GM18861 (cell line): Measurements from ENCODE around the gene TNIP2.
"Not testable (repeated sequence)": the region's sequence is repeated elsewhere in the genome, so short reads cannot be mapped to it uniquely, and the experiment has no call there.

Experiments used
- ATAC-seq: cut with Tn5 transposase; IDR thresholded peaks from one replicate; pipeline ENCODE4 v1.9.1; 2021; ENCODE audit not compliant: unreplicated experiment

Gene TNIP2

GRCh38 chr4:2793586-2794485, 37.7 kb upstream of the TNIP2 start:
- ATAC-seq = no peak

GRCh38 chr4:2792711-2793585, 36.8 kb upstream of the TNIP2 start, which contains the start of gene SH3BP2:
TSS of gene SH3BP2 (plus strand) at chr4:2793085. CDS start at chr4:2820618, 27,533 bp downstream.
- no peak for ATAC-seq

DNA sequence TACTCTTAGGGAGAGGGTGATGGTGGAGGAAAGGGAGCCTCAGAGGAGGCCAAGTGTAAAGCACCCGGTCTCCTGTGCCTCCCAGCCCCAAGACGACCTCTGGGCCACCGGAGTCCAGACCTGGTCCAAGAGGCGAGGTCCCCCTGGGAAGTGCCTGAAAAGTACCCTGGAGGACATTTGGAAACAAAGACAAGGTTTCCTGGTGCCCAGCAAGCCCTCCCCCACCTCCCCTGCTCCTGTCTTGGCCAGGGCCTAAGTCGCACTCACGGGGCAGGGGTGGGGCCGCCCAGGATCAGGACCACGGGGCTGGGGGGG, 36.2 kb upstream of the TNIP2 start:
- no peak for ATAC-seq

DNA sequence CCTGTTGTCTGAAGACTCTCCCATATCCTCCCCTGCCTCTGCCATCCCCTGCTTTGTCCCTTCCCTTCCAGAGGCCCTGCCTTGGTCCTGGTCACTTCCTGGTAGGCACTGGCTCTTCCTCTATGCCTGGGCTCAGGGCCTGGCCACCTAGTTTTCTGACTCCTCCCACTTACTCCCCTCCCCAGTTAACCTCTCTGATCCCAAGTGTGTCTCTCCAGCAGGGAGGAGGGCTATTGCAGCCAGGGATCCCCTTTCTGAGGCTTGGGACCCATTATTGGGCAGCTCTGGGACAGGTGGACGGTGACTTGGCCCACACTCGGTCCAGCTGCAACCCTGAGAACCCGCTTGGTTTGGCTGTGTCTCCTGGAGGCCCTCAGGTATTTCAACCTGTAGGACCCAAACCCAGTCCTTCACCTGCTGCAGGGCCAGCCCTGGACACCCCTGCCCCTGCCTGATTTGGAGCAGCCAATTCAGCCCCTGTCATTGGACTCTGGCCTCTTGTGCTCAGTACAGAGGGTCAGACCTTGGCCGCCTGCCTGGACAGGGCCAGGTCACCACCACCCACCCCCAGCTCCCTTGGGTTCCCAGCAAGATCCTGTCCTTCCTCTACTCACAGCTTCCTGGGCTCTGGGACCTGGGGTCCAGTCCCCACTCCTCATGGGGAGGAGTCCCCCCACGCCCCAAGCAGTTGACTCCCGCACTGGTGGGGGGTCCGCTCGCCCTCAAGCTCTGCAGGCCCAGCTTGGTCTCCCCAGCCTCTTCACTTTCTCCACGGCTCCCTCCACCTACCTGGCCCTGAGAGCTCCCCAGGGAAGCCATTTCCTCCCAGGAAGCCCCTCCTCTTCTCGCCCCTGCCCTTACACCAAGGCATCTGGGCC, 35.6 kb upstream of the TNIP2 start:
- no peak for ATAC-seq

DNA sequence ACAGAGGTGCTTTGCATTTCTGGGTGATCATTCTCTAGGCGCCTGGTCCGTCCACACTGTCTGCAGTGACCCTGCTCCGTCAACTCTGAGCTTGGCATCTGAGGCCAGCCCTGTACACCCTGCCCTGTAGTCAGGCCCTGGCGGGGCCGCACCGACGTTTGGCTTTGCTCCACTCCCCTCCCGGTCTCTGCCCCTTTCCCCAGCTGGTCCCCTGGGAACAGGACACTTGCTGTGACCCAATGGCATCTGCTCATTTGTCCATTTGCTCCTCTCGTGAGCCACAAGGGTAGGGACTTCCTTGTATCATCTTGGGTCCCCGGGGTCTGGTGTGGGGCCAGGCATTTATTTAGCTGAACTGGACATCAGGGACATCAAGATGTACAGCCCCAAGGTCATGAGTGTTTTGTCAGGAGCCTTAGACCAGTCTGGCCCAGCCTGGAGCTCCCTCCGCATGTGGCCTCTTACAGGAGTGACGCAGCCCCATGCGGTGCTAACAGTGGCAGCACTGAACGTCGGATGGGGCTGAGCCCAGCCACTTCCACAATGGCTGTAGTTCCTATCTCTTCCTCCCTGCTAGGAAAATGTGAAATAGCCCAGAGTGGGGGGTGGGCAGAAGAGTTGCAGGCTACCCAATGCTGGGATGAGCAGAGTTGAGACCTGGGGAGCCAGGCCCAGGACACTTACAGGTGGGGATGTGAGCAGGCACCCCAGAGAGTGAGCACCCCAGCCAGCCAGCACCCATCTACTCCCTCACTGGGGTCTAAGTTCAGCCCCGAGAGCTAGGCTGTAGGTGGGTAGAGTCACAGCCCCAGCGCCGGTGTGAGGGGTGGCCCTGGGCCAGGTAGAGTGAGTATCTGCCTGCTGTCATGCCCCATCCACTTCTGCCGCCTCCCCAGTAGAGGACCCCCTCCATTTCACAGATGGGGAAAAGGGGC, 34.7 kb upstream of the TNIP2 start:
- no peak for ATAC-seq

- no peak for ATAC-seq
These were observed 33.9 kb upstream of the TNIP2 start for GRCh38 chr4:2789793-2790582.

- no peak for ATAC-seq
These were observed 33.2 kb upstream of the TNIP2 start for GRCh38 chr4:2789351-2789750.

DNA sequence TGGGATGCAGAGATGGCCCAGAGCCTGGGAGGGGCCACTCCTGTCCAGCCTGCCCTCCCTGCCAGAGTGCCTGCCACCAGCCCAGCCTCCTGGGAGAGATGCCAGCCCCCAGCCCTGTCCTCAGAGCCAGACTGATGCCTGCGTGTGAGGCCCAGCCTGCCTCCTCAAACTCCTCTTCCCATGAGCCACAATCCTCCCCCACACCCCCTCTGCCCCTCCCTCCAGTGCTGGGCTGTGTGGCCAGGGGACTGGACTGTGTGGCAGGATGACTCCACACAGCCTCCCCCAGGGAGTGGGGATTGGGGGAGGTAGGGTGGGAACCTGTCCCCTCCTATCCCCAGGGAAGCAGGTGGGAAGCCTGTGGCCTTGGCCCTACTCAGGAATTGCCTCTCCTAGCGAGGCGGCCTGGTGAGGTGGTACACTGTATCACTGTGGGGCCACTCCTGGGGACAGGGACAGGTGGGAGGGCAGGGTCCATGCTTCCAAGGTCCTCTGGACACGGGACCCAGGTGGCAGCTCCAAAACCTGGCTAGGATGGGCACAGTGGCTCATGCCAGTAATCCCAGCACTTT, 32.5 kb upstream of the TNIP2 start:
- no peak for ATAC-seq

- no peak for ATAC-seq
These were observed 32.0 kb upstream of the TNIP2 start for GRCh38 chr4:2788101-2788500.

DNA sequence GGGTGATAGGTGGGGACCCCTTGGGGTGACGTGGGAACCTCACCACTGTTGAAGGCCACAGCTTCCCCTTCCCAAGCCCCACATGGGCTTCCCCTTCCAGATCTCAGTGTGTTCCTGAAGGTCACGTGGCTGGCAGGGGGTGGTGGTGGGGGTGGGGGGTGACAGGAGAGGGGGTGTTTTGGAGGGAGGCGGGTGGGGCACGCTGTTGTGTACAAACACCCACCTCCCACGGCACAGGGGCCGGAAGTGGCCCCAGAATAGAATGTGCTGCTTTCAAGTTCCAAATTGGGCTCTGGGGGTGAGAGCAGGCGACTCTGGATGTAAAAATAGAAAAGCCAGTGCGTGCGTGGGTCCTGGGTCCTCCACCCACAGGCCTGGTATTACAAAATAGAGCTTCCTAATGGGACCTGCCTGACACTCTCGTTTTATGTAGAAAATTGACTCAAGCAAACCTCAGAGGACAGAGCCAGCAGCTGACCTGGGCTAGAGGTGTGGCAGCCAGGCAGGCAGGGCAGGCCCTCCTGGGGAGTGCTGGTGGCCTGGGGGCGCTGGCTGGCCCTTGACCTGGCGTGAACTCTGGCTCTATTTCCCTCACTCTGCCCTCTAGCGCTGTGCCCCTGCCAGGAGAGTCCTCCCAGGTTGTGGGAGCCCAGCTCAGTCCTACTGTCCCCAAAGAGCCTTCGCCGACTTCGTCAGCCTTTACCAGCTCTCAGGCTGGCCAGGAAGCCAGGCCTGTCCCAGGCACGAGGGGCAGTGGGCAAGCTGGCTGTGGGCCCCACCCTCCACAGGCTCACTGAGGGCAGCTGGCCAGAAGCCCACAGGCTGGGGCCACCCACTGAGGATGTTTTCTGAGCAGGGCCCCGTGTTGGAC, 31.3 kb upstream of the TNIP2 start:
- ATAC-seq = peak; percentile 69

DNA sequence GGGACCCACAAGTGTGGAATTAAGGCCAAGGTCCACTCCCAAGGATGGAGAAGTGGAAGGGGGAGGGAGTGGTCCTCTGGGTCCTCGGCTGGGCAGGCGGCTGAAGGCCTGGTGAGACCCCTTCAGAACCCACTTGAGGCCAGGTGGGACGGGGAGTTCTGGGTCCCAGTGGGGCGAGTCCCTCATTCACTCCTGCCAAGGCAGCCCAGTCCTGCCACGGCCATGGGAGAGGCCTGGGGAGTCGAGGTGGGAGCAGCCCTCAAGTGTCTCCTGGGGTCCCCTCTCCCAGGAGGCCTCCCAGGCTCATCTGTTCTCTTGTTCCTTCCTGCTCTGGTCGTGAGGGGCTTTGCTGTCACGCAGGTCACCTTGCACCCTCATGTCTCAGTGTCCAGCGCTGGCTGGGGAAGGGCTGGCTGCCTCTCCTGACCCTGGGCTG, 30.7 kb upstream of the TNIP2 start:
- no peak for ATAC-seq

DNA sequence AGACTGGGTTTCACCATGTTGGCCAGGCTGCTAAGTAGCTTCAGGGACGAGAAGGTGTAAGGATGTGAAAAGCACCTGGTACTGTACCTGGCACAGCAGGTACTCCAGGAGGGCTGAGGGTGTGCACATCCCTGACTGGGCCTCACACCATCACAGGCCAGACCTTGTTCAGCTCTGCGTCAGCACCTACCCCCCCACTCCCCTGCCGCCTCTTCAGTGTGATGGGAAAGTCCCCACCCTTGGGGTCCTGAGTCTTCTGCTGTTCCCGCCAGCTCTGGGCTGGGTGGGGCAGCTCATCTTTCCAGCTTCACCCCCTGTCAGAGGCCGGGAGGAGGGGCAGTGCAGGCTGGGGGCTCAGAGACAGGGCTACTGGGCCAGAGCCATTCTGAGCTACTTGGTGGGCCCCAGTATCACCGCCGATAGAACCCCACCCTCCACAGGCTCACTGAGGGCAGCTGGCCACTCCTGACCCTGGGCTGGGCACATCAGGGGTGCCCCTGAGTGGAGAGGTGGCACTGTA, 30.1 kb upstream of the TNIP2 start:
- ATAC-seq = no peak

DNA sequence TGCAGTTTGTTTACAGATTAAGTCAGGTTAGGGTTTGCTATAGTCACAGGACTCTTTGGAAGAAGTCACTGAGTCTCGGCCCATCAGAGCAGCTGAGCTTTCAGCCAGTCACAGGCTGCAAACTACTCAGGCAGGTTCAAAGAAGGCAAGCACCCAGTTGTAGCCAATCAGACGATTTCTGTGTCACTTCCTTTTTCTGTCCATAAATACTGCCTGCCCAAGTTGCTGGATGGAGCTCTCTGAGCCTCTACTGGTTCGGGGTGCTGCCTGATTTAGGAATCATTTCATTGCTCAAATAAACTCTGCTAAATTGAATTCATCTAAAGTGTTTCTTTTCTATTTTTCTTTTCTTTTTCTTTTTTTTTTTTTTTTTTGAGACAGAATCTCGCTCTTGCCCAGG, 29.5 kb upstream of the TNIP2 start:
- ATAC-seq = no peak

- ATAC-seq = no peak
These were observed 27.7 kb upstream of the TNIP2 start for GRCh38 chr4:2783790-2784189.

DNA sequence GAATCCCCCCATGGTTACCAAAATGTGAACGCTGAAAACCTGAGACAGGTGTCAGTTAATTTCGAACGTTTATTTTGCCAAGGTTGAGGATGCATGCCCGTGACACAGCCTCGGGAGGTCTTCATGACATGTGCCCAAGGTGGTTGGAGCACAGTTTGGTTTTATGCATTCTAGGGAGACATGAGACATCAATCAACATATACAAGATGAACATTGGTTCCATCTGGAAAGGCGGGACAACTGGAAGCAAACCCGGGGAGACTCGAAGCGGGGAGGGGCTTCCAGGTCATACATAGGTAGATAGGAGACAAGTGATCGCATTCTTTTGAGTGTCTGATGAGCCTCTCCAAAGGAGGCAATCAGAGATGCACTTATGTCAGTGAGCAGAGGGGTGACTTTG, 25.8 kb upstream of the TNIP2 start:
- ATAC-seq = no peak

DNA sequence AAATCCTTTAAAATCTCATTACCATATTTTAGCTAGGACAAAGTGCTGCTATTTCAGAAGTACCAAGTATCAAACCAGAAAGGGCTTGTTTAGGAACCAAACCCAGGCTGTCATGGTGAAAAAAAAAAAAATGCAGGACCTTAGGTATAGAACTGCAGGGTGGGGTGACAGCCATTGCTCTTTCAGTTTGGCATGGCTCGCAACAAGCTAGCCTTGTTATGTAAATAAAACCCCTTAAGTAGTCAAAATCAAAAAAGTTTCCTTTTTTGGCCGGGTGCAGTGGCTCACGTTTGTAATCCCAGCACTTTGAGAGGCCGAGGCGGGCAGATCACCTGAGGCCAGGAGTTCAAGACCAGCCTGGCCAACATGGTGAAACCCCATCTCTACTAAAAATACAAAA, 24.5 kb upstream of the TNIP2 start:
- ATAC-seq = not testable (repeated sequence)

GRCh38 chr4:2771264-2771663, 15.1 kb upstream of the TNIP2 start:
- ATAC-seq = no peak

- no peak for ATAC-seq
These were observed 12.8 kb upstream of the TNIP2 start for GRCh38 chr4:2768921-2769336.
